ENCODE results near the gene LRRC17. TPM values are rescaled to one million over a fixed set of nuclear protein-coding genes. Genes with fewer than 3 reads are reported as not detected.
"Not testable (repeated sequence)": the region's sequence is repeated elsewhere in the genome, so short reads cannot be mapped to it uniquely, and the experiment has no call there.

Gene LRRC17
- total RNA-seq, 1 donor from 2014 or later, result 0.92 TPM

DNA sequence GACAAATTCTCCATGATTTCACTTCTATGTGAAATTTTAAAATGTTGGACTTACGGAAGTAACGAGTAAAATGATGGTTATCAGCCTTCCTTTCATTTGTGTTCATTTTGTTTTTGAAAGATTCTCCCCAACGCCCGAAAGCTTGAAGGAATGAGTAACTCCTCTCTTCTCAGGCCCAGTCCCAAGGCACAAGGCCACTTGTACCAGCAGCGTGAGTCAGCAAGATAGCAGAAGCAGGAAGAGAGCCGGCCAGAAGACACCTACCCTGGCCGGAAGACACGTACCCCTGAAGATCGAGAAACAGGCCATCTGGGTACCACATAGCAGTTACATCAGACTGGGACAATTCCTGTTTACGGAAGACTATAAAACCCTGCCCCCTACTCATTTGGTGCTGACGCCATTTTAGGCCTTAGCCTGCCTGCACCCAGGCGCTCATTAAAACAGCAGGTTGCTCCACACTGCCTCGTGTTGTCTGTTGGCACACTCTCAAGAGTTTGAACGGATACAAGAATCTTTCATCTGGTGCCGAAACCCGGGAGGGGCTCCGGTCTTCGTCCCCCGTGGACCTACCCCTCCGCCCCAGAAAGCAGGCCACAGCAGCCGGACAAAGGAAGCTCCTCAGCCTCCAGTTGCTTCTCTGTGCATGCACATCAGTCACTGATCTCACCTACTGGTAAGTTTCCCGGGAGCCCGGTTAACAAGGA is 60.4 kb downstream of the LRRC17 start:
- H3K27ac Mint-ChIP-seq (ENCODE audit: unreplicated experiment), result no peak overlapping the region
- no peaks in the 10 kb centered on the region for H3K9me3 Mint-ChIP-seq (ENCODE audit: unreplicated experiment)
- DNase-seq (ENCODE audit: low spot score), result no peak
- TF ChIP-seq, protein P1, sequence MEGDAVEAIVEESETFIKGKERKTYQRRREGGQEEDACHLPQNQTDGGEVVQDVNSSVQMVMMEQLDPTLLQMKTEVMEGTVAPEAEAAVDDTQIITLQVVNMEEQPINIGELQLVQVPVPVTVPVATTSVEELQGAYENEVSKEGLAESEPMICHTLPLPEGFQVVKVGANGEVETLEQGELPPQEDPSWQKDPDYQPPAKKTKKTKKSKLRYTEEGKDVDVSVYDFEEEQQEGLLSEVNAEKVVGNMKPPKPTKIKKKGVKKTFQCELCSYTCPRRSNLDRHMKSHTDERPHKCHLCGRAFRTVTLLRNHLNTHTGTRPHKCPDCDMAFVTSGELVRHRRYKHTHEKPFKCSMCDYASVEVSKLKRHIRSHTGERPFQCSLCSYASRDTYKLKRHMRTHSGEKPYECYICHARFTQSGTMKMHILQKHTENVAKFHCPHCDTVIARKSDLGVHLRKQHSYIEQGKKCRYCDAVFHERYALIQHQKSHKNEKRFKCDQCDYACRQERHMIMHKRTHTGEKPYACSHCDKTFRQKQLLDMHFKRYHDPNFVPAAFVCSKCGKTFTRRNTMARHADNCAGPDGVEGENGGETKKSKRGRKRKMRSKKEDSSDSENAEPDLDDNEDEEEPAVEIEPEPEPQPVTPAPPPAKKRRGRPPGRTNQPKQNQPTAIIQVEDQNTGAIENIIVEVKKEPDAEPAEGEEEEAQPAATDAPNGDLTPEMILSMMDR (IDR thresholded peaks at IDR 0.05; ENCODE audit: unreplicated experiment), result no peak
- peaks cover 3% of the 10 kb centered on the region for H3K27me3 Mint-ChIP-seq (ENCODE audit: unreplicated experiment)
- no peaks in the 10 kb centered on the region for H3K4me1 Mint-ChIP-seq (ENCODE audit: unreplicated experiment)
- no peaks in the 10 kb centered on the region for H3K36me3 Mint-ChIP-seq (ENCODE audit: low read depth, unreplicated experiment)
- no peak overlapping the region for H3K4me3 Mint-ChIP-seq (ENCODE audit: unreplicated experiment)

DNA sequence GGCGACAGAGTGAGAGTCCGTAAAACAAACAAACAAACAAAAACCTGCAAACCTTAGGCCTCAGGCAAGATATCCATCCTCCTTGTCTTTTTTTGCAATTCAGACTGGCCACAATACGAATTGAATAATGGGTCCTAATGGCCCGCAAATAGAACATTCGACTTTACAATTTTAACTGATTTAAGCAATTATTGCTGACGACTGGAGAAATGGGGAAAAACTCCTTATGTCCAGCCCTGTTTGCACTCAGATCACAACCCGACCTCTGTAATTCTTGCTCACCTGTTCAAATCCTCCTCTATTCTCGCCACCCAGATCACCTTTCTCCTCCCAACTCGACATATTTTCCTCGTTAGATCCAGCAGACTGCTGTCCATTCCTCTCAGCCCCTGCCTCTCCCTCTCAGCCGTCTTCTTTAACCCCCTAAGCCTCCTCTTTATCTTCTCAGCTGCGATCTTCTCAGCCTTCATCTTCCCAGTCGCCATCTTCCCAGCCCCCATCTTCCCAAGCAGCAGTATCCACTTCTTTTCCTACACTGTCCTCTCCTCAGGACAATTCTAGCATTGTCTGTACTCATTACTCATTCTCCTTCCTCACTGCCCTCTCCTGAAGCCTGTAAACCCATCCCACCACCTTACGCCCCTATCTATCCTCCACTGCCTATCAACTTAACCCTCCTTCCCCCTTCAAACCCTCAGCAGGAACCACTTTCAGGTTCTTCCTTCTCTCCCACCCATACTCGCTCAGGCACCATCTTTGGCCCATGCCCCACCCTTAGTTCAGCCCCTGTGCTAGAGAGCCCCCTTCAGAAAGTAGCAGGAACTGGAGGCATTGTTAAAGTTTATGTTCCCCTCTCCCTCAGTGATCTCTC is 61.8 kb downstream of the LRRC17 start:
- TF ChIP-seq, protein P1 (IDR thresholded peaks at IDR 0.05; ENCODE audit: unreplicated experiment), result no peak
- no peak overlapping the region for H3K4me3 Mint-ChIP-seq (ENCODE audit: unreplicated experiment)
- no peak for DNase-seq (ENCODE audit: low spot score)
- H3K27me3 Mint-ChIP-seq (ENCODE audit: unreplicated experiment), result peaks cover 3% of the 10 kb centered on the region
- H3K4me1 Mint-ChIP-seq (ENCODE audit: unreplicated experiment), result no peaks in the 10 kb centered on the region
- no peaks in the 10 kb centered on the region for H3K9me3 Mint-ChIP-seq (ENCODE audit: unreplicated experiment)
- H3K36me3 Mint-ChIP-seq (ENCODE audit: low read depth, unreplicated experiment), result no peaks in the 10 kb centered on the region
- no peak overlapping the region for H3K27ac Mint-ChIP-seq (ENCODE audit: unreplicated experiment)

DNA sequence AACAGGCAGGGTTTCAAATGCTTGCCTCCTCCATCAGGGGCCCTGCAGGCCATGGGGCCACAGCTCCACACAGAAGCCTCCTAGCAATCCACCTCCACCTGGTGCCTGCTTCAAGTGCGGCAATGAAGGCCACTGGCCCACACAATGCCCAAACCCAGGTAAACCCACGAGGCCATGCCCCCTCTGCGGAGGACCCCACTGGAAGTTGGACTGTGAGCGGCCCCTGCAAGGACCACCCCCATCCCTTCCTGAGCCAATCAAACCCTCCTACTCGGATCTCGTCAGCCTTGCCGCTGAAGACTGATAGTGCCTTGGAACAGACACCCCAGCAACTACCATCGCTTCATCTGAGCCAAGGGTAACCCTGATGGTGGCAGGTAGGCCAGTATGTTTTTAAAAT is 63.1 kb downstream of the LRRC17 start:
- peaks cover 3% of the 10 kb centered on the region for H3K27me3 Mint-ChIP-seq (ENCODE audit: unreplicated experiment)
- DNase-seq (ENCODE audit: low spot score), result no peak
- no peaks in the 10 kb centered on the region for H3K4me1 Mint-ChIP-seq (ENCODE audit: unreplicated experiment)
- H3K9me3 Mint-ChIP-seq (ENCODE audit: unreplicated experiment), result no peaks in the 10 kb centered on the region
- H3K4me3 Mint-ChIP-seq (ENCODE audit: unreplicated experiment), result no peak overlapping the region
- TF ChIP-seq, protein P1 (IDR thresholded peaks at IDR 0.05; ENCODE audit: unreplicated experiment), result no peak
- no peaks in the 10 kb centered on the region for H3K36me3 Mint-ChIP-seq (ENCODE audit: low read depth, unreplicated experiment)
- H3K27ac Mint-ChIP-seq (ENCODE audit: unreplicated experiment), result no peak overlapping the region

DNA sequence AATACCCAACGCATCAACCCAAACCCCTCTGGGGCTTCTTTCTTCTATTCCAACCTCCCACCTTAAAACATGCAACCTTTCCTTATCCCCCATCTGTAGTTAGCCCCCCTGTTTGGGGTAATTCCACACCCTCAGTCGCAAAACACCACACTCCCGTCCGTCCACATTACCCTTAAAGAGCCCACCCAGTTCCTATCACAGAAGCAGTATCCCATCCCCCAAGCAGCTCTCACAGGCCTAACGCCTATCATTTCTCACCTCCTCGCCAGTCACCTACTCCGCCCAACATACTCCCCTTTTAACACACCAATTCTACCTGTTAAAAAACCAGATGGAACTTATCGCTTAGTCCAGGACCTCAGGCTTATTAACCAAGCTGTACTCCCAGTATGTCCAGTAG is 63.7 kb downstream of the LRRC17 start:
- DNase-seq (ENCODE audit: low spot score), result no peak
- no peak overlapping the region for H3K27ac Mint-ChIP-seq (ENCODE audit: unreplicated experiment)
- no peaks in the 10 kb centered on the region for H3K4me1 Mint-ChIP-seq (ENCODE audit: unreplicated experiment)
- TF ChIP-seq, protein P1 (IDR thresholded peaks at IDR 0.05; ENCODE audit: unreplicated experiment), result no peak
- H3K27me3 Mint-ChIP-seq (ENCODE audit: unreplicated experiment), result peaks cover 3% of the 10 kb centered on the region
- no peaks in the 10 kb centered on the region for H3K36me3 Mint-ChIP-seq (ENCODE audit: low read depth, unreplicated experiment)
- no peaks in the 10 kb centered on the region for H3K9me3 Mint-ChIP-seq (ENCODE audit: unreplicated experiment)
- no peak overlapping the region for H3K4me3 Mint-ChIP-seq (ENCODE audit: unreplicated experiment)

DNA sequence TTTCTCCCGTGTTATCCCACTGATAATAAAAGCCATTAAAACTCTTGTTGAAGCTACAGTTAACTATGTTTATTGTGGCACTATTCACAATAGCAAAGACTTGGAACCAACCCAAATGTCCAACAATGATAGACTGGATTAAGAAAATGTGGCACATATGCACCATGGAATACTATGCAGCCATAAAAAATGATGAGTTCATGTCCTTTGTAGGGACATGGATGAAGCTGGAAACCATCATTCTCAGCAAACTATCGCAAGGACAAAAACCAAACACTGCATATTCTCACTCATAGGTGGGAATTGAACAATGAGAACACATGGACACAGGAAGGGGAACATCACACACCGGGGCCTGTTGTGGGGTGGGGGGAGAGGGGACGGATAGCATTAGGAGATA is 64.8 kb downstream of the LRRC17 start:
- not testable (repeated sequence) for DNase-seq (ENCODE audit: low spot score); H3K36me3 Mint-ChIP-seq (ENCODE audit: low read depth, unreplicated experiment); H3K4me1 Mint-ChIP-seq (ENCODE audit: unreplicated experiment); H3K27ac Mint-ChIP-seq (ENCODE audit: unreplicated experiment); H3K4me3 Mint-ChIP-seq (ENCODE audit: unreplicated experiment); H3K27me3 Mint-ChIP-seq (ENCODE audit: unreplicated experiment); H3K9me3 Mint-ChIP-seq (ENCODE audit: unreplicated experiment)
